Keratinocyte (primary cell): Measurements from ENCODE around the gene KCNC3. TPM values are rescaled to one million over a fixed set of nuclear protein-coding genes. Genes with fewer than 3 reads are reported as not detected.

Experiments
- DNase-seq: peaks from one replicate; pipeline ENCODE4 v3.0.0-alpha.2; 2011; ENCODE audit warnings: low read depth, missing footprints, low spot score
- FAIRE-seq: peaks from 2 replicates; lab custom pipeline; 2011; peaks lifted over from hg19 to GRCh38; lab: Jason Lieb, UNC
- H2AFZ ChIP-seq: 2 replicates; pipeline ENCODE4 v1.6.0; 2012; ENCODE audit warnings: low read length, control low read depth, inconsistent platforms; ENCODE audit not compliant: control insufficient read depth
- H3K27ac ChIP-seq: 2 replicates; pipeline ENCODE4 v1.5.1; 2011; ENCODE audit warnings: low read length; ENCODE audit not compliant: control insufficient read depth, insufficient read depth
- H3K27me3 ChIP-seq: 3 replicates; pipeline ENCODE4 v1.6.0; 2011; ENCODE audit warnings: low read length; ENCODE audit not compliant: control insufficient read depth, insufficient read depth; ENCODE audit errors: extremely low read depth
- H3K36me3 ChIP-seq, 2 experiments: 2 replicates in 1 of 2; 3 replicates in 1 of 2; pipeline ENCODE4 v1.5.1; 2011; ENCODE audit warnings: low read length in 2 of 2, mild to moderate bottlenecking in 1 of 2; ENCODE audit not compliant: control insufficient read depth in 2 of 2, insufficient read depth in 2 of 2; ENCODE audit errors: extremely low read depth in 1 of 2
- H3K4me1 ChIP-seq: 3 replicates; pipeline ENCODE4 v1.5.1; 2011; ENCODE audit warnings: low read length; ENCODE audit not compliant: control insufficient read depth, insufficient read depth; ENCODE audit errors: extremely low read depth
- H3K4me2 ChIP-seq: 3 replicates; pipeline ENCODE4 v1.6.0; 2011; ENCODE audit warnings: low read depth, low read length; ENCODE audit not compliant: control insufficient read depth, insufficient read depth; ENCODE audit errors: extremely low read depth
- H3K4me3 ChIP-seq, 3 experiments: fragments of 200-600 bp in 1 of 3; sonication (generic) in 1 of 3; 2 replicates in 2 of 3; 3 replicates in 1 of 3; pipeline ENCODE4 v1.5.1; 2011 to 2016; ENCODE audit warnings: low read length in 3 of 3, mild to moderate bottlenecking in 3 of 3, control low read depth in 2 of 3, inconsistent platforms in 1 of 3, low read depth in 1 of 3, mixed read lengths in 1 of 3, mixed run types in 1 of 3, moderate library complexity in 1 of 3; ENCODE audit not compliant: control insufficient read depth in 2 of 3, insufficient read depth in 2 of 3; ENCODE audit errors: extremely low read depth in 1 of 3
- H3K79me2 ChIP-seq: 2 replicates; pipeline ENCODE4 v1.6.0; 2012; ENCODE audit warnings: low read length; ENCODE audit not compliant: control insufficient read depth, insufficient read depth
- H3K9ac ChIP-seq: 3 replicates; pipeline ENCODE4 v1.6.0; 2011; ENCODE audit warnings: low read length; ENCODE audit not compliant: control insufficient read depth, insufficient read depth; ENCODE audit errors: extremely low read depth
- H3K9me1 ChIP-seq: 3 replicates; pipeline ENCODE4 v1.6.0; 2011; ENCODE audit warnings: low read length; ENCODE audit not compliant: control insufficient read depth, insufficient read depth; ENCODE audit errors: extremely low read depth
- H3K9me3 ChIP-seq: 2 replicates; pipeline ENCODE4 v1.5.1; 2012; ENCODE audit warnings: low read depth, low read length; ENCODE audit not compliant: control insufficient read depth
- H4K20me1 ChIP-seq: 3 replicates; pipeline ENCODE4 v1.6.0; 2011; ENCODE audit warnings: low read length; ENCODE audit not compliant: control insufficient read depth, insufficient read depth; ENCODE audit errors: extremely low read depth
- CTCF ChIP-seq, 3 experiments: IDR thresholded peaks in 1 of 3; conservative IDR thresholded peaks in 1 of 3; optimal IDR thresholded peaks in 1 of 3; 2 replicates in 2 of 3; 3 replicates in 1 of 3; pipeline versions ENCODE3 to v1.5.1; 2011; ENCODE audit warnings: low read length in 3 of 3, mild to moderate bottlenecking in 3 of 3, moderate library complexity in 2 of 3, control low read depth in 1 of 3, inconsistent platforms in 1 of 3; ENCODE audit not compliant: insufficient read depth in 2 of 3; ENCODE audit errors: extremely low read depth in 1 of 3
- EZH2 ChIP-seq: IDR thresholded peaks from one replicate; pipeline ENCODE4 v1.6.1; 2012; ENCODE audit warnings: inconsistent platforms, mild to moderate bottlenecking, low read length, moderate library complexity
- dilution Hi-C: fragments of 300-500 bp; cut with MboI; formaldehyde crosslinking; loops from one replicate; pipeline ENCODE4 v1.7.0; 2020; ENCODE audit warnings: low sequenced_read_pairs; ENCODE audit not compliant: extremely low pct_ligation_motif_present
- polyA plus RNA-seq, 5 experiments: library from polyadenylated mRNA; depleted of rRNA in 3 of 5; stranded (reverse) in 3 of 5; stranded (forward) in 1 of 5; unstranded in 1 of 5; fragments of >200 nt; gene quantifications; 1 replicate in 1 of 5; 2 replicates in 3 of 5; 3 replicates in 1 of 5; pipeline versions ENCODE4 v1.2.1 to v1.2.3, GENCODE V29; 2011 to 2012; ENCODE audit warnings: missing spikeins in 2 of 5, low read depth in 1 of 5, low replicate concordance in 1 of 5

Gene KCNC3
- polyA plus RNA-seq, 1 donor (not counting 4 experiments of a cell fraction or from before 2014, with no cell fraction given) = 0.01 TPM

- Histone ChIP-seq H3K9me1 (no peaks in the 10 kb centered on the region), H3K4me2 (no peak overlapping the region), H3K4me3 (no peak overlapping the region), H3K9ac (no peak overlapping the region), H3K79me2 (no peaks in the 10 kb centered on the region), H3K36me3 (no peaks in the 10 kb centered on the region), H3K27me3 (no peaks in the 10 kb centered on the region), H3K27ac (no peak overlapping the region), H3K9me3 (no peaks in the 10 kb centered on the region), H2AFZ (no peak overlapping the region), H3K4me1 (no peaks in the 10 kb centered on the region), H4K20me1 (no peaks in the 10 kb centered on the region)
- no peak for DNase-seq
- dilution Hi-C loops = no loop called here
- TF ChIP-seq EZH2 (no peak), CTCF (optimal IDR thresholded peaks at IDR 0.05 in 1 of 3, IDR thresholded peaks at IDR 0.05 in 1 of 3, conservative IDR thresholded peaks at IDR 0.05 in 1 of 3; ENCODE audit: extremely low read depth in 1 of 3, insufficient read depth in 2 of 3, low read length in 3 of 3) (no peak)
- FAIRE-seq = no peak
Observed at GRCh38 chr19:50276370-50277063, 52.7 kb downstream of the KCNC3 start.

- Histone ChIP-seq H3K79me2 (no peaks in the 10 kb centered on the region), H3K27me3 (no peaks in the 10 kb centered on the region), H3K4me1 (no peaks in the 10 kb centered on the region), H3K4me2 (no peak overlapping the region), H3K9me3 (no peaks in the 10 kb centered on the region), H3K9me1 (no peaks in the 10 kb centered on the region), H2AFZ (no peak overlapping the region), H4K20me1 (no peaks in the 10 kb centered on the region), H3K36me3 (no peaks in the 10 kb centered on the region), H3K27ac (no peak overlapping the region), H3K9ac (no peak overlapping the region), H3K4me3 (no peak overlapping the region)
- DNase-seq = no peak
- dilution Hi-C loops = no loop called here
- FAIRE-seq = no peak
- no peak for TF ChIP-seq EZH2
- TF ChIP-seq CTCF (optimal IDR thresholded peaks at IDR 0.05 in 1 of 3, IDR thresholded peaks at IDR 0.05 in 1 of 3, conservative IDR thresholded peaks at IDR 0.05 in 1 of 3; ENCODE audit: extremely low read depth in 1 of 3, insufficient read depth in 2 of 3, low read length in 3 of 3) = no peak
Observed at GRCh38 chr19:50275577-50276368, 53.4 kb downstream of the KCNC3 start.
